Skin epidermis (tissue), 12 donors: ENCODE data around the gene ACADS.

ENCODE experiments used
- H3K27ac ChIP-seq, 21 experiments: fragments of 200-600 bp; sonication (generic) in 11 of 21; one replicate each; pipeline ENCODE4 v1.5.0; 2020; ENCODE audit warnings: mild to moderate bottlenecking in 3 of 21, inconsistent platforms in 2 of 21, moderate library complexity in 2 of 21
- H3K4me3 ChIP-seq, 7 experiments: fragments of 200-600 bp; sonication (generic) in 2 of 7; one replicate each; pipeline ENCODE4 v1.5.0; 2020; ENCODE audit warnings: inconsistent platforms in 2 of 7, mild to moderate bottlenecking in 2 of 7, moderate library complexity in 1 of 7

The ACADS gene

GRCh38 chr12:120725659-120726509 lies at the start of gene ACADS:
ACADS (plus strand) TSS chr12:120725826; CDS start chr12:120725886, 60 bp downstream.
- H3K4me3 ChIP-seq, result peak within 1 kb of the TSS; percentile 56 to 80 (median 70)
- peak within 1 kb of the TSS; percentile 26 to 83 (median 72) for H3K27ac ChIP-seq

- H3K27ac ChIP-seq, result peak overlapping the region in 2 of 21 experiments; percentile 14 to 42
- no peak overlapping the region for H3K4me3 ChIP-seq
Observed at GRCh38 chr12:120677765-120678473, 47.7 kb upstream of the ACADS start.

- no peak overlapping the region for H3K4me3 ChIP-seq
- peak overlapping the region in 1 of 21 experiments; percentile 42 for H3K27ac ChIP-seq
Observed at GRCh38 chr12:120678572-120678971, 47.1 kb upstream of the ACADS start.

- no peak overlapping the region for H3K4me3 ChIP-seq
- H3K27ac ChIP-seq, result peak overlapping the region in 3 of 21 experiments; percentile 29 to 62 (median 46)
Observed at GRCh38 chr12:120680165-120680738, 45.4 kb upstream of the ACADS start.

GRCh38 chr12:120684523-120684932 lies 41.1 kb upstream of the ACADS start:
- H3K27ac ChIP-seq, result peak overlapping the region in 8 of 21 experiments; percentile 6 to 93 (median 47)
- H3K4me3 ChIP-seq, result no peak overlapping the region

GRCh38 chr12:120685522-120685921 lies 40.1 kb upstream of the ACADS start:
- Histone ChIP-seq H3K27ac (peak overlapping the region in 7 of 21 experiments; percentile 22 to 93 (median 89)), H3K4me3 (no peak overlapping the region)

- H3K27ac ChIP-seq, result peak overlapping the region in 20 of 21 experiments; percentile 23 to 95 (median 90)
- H3K4me3 ChIP-seq, result peak overlapping the region; percentile 65 to 100 (median 86)
Observed at GRCh38 chr12:120686151-120686689, 39.4 kb upstream of the ACADS start.

GRCh38 chr12:120686690-120687577 lies 38.7 kb upstream of the ACADS start, which contains the start of gene MLEC:
MLEC (plus strand) TSS chr12:120687149; CDS start chr12:120687297, 148 bp downstream.
- Histone ChIP-seq H3K27ac (peak within 1 kb of the TSS; percentile 42 to 95 (median 89)), H3K4me3 (peak within 1 kb of the TSS; percentile 65 to 100 (median 86))

GRCh38 chr12:120687578-120688289 lies 37.9 kb upstream of the ACADS start:
- peak overlapping the region; percentile 42 to 95 (median 89) for H3K27ac ChIP-seq
- peak overlapping the region; percentile 65 to 100 (median 86) for H3K4me3 ChIP-seq

- Histone ChIP-seq H3K4me3 (peak overlapping the region; percentile 65 to 100 (median 86)), H3K27ac (peak overlapping the region in 12 of 21 experiments; percentile 11 to 95 (median 88))
Observed at GRCh38 chr12:120688527-120689071, 37.0 kb upstream of the ACADS start.

GRCh38 chr12:120689397-120690082 lies 36.1 kb upstream of the ACADS start:
- peak overlapping the region in 1 of 7 experiments; percentile 65 for H3K4me3 ChIP-seq
- H3K27ac ChIP-seq, result no peak overlapping the region

GRCh38 chr12:120690083-120690450 lies 35.6 kb upstream of the ACADS start:
- H3K27ac ChIP-seq, result no peak overlapping the region
- H3K4me3 ChIP-seq, result no peak overlapping the region

GRCh38 chr12:120690978-120691377 lies 34.6 kb upstream of the ACADS start:
- H3K27ac ChIP-seq, result no peak overlapping the region

GRCh38 chr12:120692524-120693033 lies 33.0 kb upstream of the ACADS start:
- Histone ChIP-seq H3K4me3 (no peak overlapping the region), H3K27ac (no peak overlapping the region)

More at GRCh38 chr12:120690978-120691377, 34.6 kb upstream of the ACADS start:
- no peak overlapping the region for H3K4me3 ChIP-seq

- H3K27ac ChIP-seq, result no peak overlapping the region
- no peak overlapping the region for H3K4me3 ChIP-seq
Observed at GRCh38 chr12:120693848-120694247, 31.8 kb upstream of the ACADS start.

GRCh38 chr12:120696626-120697025 lies 29.0 kb upstream of the ACADS start:
- Histone ChIP-seq H3K27ac (no peak overlapping the region), H3K4me3 (no peak overlapping the region)

GRCh38 chr12:120697344-120697743 lies 28.3 kb upstream of the ACADS start:
- Histone ChIP-seq H3K4me3 (no peak overlapping the region), H3K27ac (peak overlapping the region in 2 of 21 experiments; percentile 17 to 50)
